CD4-positive, alpha-beta T cell (primary cell): ENCODE results near the gene EIF1. TPM values are rescaled to one million over a fixed set of nuclear protein-coding genes. Genes with fewer than 3 reads are reported as not detected.

ENCODE experiments used
- ATAC-seq: fragments of 200-7000 bp; cut with Tn5 transposase; one replicate; pipeline ENCODE4 v1.10.0; 2022; ENCODE audit warnings: mild to moderate bottlenecking; ENCODE audit not compliant: poor library complexity
- CTCF ChIA-PET: fragments of 350-600 bp; sonication (Branson Sonifier 250); formaldehyde crosslinking; loops from one replicate; lab custom pipeline; 2021; ENCODE audit warnings: antibody characterized with exemption, inconsistent platforms; lab: Charles Lee
- POLR2A ChIA-PET: fragments of 350-600 bp; sonication (Branson Sonifier 250); formaldehyde crosslinking; loops from one replicate; lab custom pipeline; 2021; ENCODE audit warnings: antibody characterized with exemption, inconsistent platforms; lab: Charles Lee
- DNase-seq, 14 experiments: peaks; one replicate each; pipeline ENCODE4 v3.0.0-alpha.2; 2013 to 2020; ENCODE audit warnings: mixed read lengths in 2 of 14
- H3K27ac ChIP-seq, 2 donors: one replicate each; pipeline versions ENCODE4 v1.5.1 to v1.7.0; 2013; ENCODE audit warnings: low read length in 2 of 2, low read depth in 1 of 2, mild to moderate bottlenecking in 1 of 2
- H3K27me3 ChIP-seq, 2 experiments: 1 replicate in 1 of 2; 2 replicates in 1 of 2; pipeline versions ENCODE4 v1.6.1 to v1.7.0; 2013; ENCODE audit warnings: low read length in 2 of 2, control low read depth in 1 of 2, mild to moderate bottlenecking in 1 of 2, moderate library complexity in 1 of 2; ENCODE audit not compliant: insufficient read depth in 2 of 2, control insufficient read depth in 1 of 2
- H3K36me3 ChIP-seq: one replicate; pipeline ENCODE4 v1.6.1; 2013; ENCODE audit warnings: low read length, control low read depth; ENCODE audit not compliant: insufficient read depth
- H3K4me1 ChIP-seq: one replicate; pipeline ENCODE4 v1.6.1; 2013; ENCODE audit warnings: low read length, control low read depth; ENCODE audit not compliant: insufficient read depth
- H3K4me3 ChIP-seq: one replicate; pipeline ENCODE4 v1.5.1; 2013; ENCODE audit warnings: mild to moderate bottlenecking, low read length, moderate library complexity
- H3K9me3 ChIP-seq, 2 experiments: 1 replicate in 1 of 2; 2 replicates in 1 of 2; pipeline versions ENCODE4 v1.6.1 to v1.7.0; 2013; ENCODE audit warnings: low read length in 2 of 2, mild to moderate bottlenecking in 2 of 2, control low read depth in 1 of 2, moderate library complexity in 1 of 2; ENCODE audit not compliant: control insufficient read depth in 1 of 2, insufficient read depth in 1 of 2
- H3K27ac Mint-ChIP-seq: one replicate; pipeline ENCODE4 v1.8.0; 2020; ENCODE audit warnings: mixed read lengths
- H3K27me3 Mint-ChIP-seq: one replicate; pipeline ENCODE4 v1.8.0; 2021; ENCODE audit warnings: mixed read lengths
- H3K36me3 Mint-ChIP-seq: one replicate; pipeline ENCODE4 v1.8.0; 2021; ENCODE audit warnings: low read depth, mixed read lengths
- H3K4me1 Mint-ChIP-seq: one replicate; pipeline ENCODE4 v1.8.0; 2021; ENCODE audit warnings: low read depth, mixed read lengths
- H3K4me3 Mint-ChIP-seq: one replicate; pipeline ENCODE4 v1.8.0; 2020; ENCODE audit warnings: mild to moderate bottlenecking, mixed read lengths
- H3K9me3 Mint-ChIP-seq: one replicate; pipeline ENCODE4 v1.8.0; 2020; ENCODE audit warnings: mixed read lengths
- CTCF ChIP-seq: fragments of 200-600 bp; IDR thresholded peaks from one replicate; pipeline ENCODE4 v1.8.0; 2022; ENCODE audit warnings: antibody characterized with exemption, mild to moderate bottlenecking
- intact Hi-C, 2 experiments: fragments of 100-400 bp; cut with DNase I in 1 of 2; cut with micrococcal nuclease in 1 of 2; formaldehyde crosslinking; loops; one replicate each; pipeline versions ENCODE4 v1.15.1 to v1.9.0; 2023 to 2025; cut with DNase I, micrococcal nuclease
- total RNA-seq, 174 experiments: library from RNA in 2 of 174; stranded (reverse) in 2 of 174; gene quantifications; one replicate each; pipeline ENCODE4 v1.2.3 and lab custom pipeline; 2021 to 2026

EIF1 gene
- total RNA-seq, 2 experiments from 2014 or later, result 3,351 to 3,391 TPM

DNA sequence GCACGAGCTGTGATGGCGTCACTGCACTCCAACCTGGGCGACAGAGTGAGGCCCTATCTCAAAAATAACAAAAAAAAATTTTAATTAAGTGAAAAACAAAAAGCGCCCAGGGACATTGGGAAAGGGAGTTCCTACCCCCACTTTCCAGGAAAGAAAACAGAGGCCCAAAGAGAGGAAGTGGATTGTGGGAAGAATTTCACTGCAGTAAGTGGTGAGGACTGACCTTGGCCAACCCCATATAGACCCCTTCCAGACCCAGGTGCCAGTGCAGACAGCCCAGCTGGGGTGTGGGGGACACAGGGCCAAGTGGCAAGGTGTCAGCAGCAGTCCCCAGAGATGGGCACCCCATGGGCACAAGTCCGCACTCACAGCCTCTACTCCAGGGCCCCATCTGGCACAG is 35.3 kb upstream of the EIF1 start:
- Histone ChIP-seq H3K27me3 (no peaks in the 10 kb centered on the region), H3K27ac (no peak overlapping the region), H3K9me3 (no peaks in the 10 kb centered on the region), H3K36me3 (no peaks in the 10 kb centered on the region), H3K4me3 (no peak overlapping the region), H3K4me1 (peaks cover 5% of the 10 kb centered on the region)
- Mint-ChIP-seq H3K36me3 (no peaks in the 10 kb centered on the region), H3K4me1 (peaks cover 5% of the 10 kb centered on the region), H3K4me3 (no peak overlapping the region), H3K9me3 (no peaks in the 10 kb centered on the region), H3K27me3 (no peaks in the 10 kb centered on the region), H3K27ac (no peak overlapping the region)
- DNase-seq (no peak), ATAC-seq (no peak)
- ChIA-PET CTCF (interaction anchor here (1.4 to 1.6 kb wide), 2 partner anchors 9 to 13 kb away, joined by 3 to 11 read pairs; no protein-coding TSS in a partner anchor), POLR2A (no interaction called here)
- TF ChIP-seq CTCF, result no peak
- intact Hi-C loops, result no loop called here

GRCh38 chr17:41653892-41654677 is 34.6 kb upstream of the EIF1 start:
- POLR2A ChIA-PET, result interaction anchor here (0.9 kb wide), 1 partner anchor 12 kb away, joined by 4 read pairs; no protein-coding TSS in a partner anchor
- CTCF ChIA-PET, result interaction anchor here (1.4 to 1.6 kb wide), 2 partner anchors 9 to 12 kb away, joined by 3 to 11 read pairs; no protein-coding TSS in a partner anchor
- Histone ChIP-seq H3K4me3 (no peak overlapping the region), H3K4me1 (no peaks in the 10 kb centered on the region), H3K27ac (no peak overlapping the region), H3K36me3 (no peaks in the 10 kb centered on the region), H3K27me3 (no peaks in the 10 kb centered on the region), H3K9me3 (no peaks in the 10 kb centered on the region)
- ATAC-seq, result no peak
- H3K4me1 Mint-ChIP-seq, result no peaks in the 10 kb centered on the region
- H3K27me3 Mint-ChIP-seq, result no peaks in the 10 kb centered on the region
- intact Hi-C loops, result no loop called here
- DNase-seq, result no peak
- no peaks in the 10 kb centered on the region for H3K36me3 Mint-ChIP-seq
- no peaks in the 10 kb centered on the region for H3K9me3 Mint-ChIP-seq
- no peak overlapping the region for H3K27ac Mint-ChIP-seq
- H3K4me3 Mint-ChIP-seq, result no peak overlapping the region
- no peak for TF ChIP-seq CTCF

- no peak for TF ChIP-seq CTCF
- ChIA-PET CTCF (interaction anchor here (1.4 to 1.6 kb wide), 2 partner anchors 8 to 11 kb away, joined by 3 to 11 read pairs; no protein-coding TSS in a partner anchor), POLR2A (interaction anchor here (0.9 kb wide), 1 partner anchor 11 kb away, joined by 4 read pairs; no protein-coding TSS in a partner anchor)
- intact Hi-C loops, result no loop called here
- Histone ChIP-seq H3K27ac (no peak overlapping the region), H3K9me3 (no peaks in the 10 kb centered on the region), H3K36me3 (no peaks in the 10 kb centered on the region), H3K27me3 (no peaks in the 10 kb centered on the region), H3K4me1 (no peaks in the 10 kb centered on the region), H3K4me3 (no peak overlapping the region)
- H3K27me3 Mint-ChIP-seq, result no peaks in the 10 kb centered on the region
- H3K36me3 Mint-ChIP-seq, result no peaks in the 10 kb centered on the region
- ATAC-seq (no peak), DNase-seq (no peak)
- no peaks in the 10 kb centered on the region for H3K9me3 Mint-ChIP-seq
- H3K27ac Mint-ChIP-seq, result no peak overlapping the region
- H3K4me1 Mint-ChIP-seq, result no peaks in the 10 kb centered on the region
- no peak overlapping the region for H3K4me3 Mint-ChIP-seq
Measured at GRCh38 chr17:41654678-41655607, 33.7 kb upstream of the EIF1 start.
